HG02840 (cell line): Measurements from ENCODE around the gene CXCL9.
"Not testable (repeated sequence)": the region's sequence is repeated elsewhere in the genome, so short reads cannot be mapped to it uniquely, and the experiment has no call there.

Source experiments
- ATAC-seq: cut with Tn5 transposase; IDR thresholded peaks from one replicate; pipeline ENCODE4 v1.9.1; 2021; ENCODE audit warnings: mild to moderate bottlenecking, moderate library complexity, moderate number of reproducible peaks; ENCODE audit not compliant: unreplicated experiment, low FRiP score

The CXCL9 gene

DNA sequence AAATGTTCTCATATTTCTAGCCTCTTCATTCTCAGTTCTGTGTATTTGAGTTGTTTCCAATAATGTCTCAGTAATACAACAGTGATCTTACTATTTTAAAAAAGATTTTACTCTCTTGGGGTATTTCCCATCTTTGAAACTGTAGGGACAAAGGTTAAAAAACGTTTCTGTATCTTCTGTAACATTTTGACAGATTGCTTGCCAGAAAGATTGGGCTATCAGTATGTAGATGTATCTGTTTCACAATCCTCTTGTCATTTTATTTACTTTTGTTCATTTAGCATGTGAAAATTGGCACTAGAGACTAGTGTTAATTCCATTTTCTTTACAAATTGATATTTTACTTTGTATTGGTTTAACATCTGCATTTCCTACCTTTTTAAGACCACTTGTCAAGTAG lies 6.2 kb upstream of the CXCL9 start:
- ATAC-seq = no peak

DNA sequence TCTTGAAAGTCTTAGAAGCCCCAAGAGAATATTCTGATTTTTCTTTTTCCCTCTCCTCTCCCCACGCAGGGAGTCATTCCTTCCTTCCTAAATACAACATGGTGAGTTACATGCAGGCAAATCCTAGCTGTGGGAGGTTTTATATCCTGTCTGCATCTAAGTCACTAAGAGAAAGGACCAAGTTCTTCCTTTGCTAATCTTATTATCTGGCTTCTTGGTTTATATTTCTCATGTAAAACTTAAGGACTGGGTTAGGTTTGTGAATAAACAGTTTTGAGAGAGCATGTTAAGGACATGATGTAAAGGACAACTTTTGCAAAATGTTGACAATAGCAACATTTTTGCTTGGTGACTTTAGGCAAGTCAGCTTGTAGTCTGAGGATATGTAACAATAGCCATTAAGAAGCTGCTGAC lies 5.1 kb upstream of the CXCL9 start:
- peak; percentile 2 for ATAC-seq

DNA sequence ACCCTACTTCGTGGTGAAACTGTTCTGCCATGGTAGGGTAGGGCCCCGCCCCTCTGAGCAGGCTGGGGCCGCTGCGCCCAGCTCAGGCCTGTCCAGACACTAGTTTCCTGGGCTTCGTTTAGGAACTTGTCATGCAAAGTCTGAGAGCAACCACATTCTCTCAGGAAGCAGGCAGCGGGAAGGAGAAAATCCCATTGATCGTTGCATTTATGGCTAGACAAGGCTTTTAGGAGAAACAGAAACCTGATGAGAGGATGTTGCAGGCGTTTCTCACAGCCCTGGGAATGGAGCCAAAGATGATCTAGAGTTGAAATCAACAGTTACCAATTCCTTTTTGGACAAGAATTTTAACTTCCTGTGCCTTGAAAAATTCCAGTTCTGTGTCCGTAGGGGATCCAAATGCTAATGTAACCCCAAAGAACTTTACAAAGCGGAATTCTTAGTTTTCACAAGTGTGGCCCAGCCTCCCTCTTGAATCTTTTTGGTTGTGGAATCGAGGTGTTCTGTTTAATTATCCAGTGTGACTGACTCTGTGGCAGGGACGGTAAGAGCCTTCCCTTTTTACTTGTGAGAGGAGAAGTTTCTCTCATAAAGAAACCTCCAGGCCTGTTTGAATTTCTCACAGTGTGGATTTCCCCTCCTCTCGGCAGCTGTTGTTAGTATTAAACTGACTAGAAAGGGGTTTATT lies 4.5 kb upstream of the CXCL9 start:
- peak; percentile 59 for ATAC-seq

DNA sequence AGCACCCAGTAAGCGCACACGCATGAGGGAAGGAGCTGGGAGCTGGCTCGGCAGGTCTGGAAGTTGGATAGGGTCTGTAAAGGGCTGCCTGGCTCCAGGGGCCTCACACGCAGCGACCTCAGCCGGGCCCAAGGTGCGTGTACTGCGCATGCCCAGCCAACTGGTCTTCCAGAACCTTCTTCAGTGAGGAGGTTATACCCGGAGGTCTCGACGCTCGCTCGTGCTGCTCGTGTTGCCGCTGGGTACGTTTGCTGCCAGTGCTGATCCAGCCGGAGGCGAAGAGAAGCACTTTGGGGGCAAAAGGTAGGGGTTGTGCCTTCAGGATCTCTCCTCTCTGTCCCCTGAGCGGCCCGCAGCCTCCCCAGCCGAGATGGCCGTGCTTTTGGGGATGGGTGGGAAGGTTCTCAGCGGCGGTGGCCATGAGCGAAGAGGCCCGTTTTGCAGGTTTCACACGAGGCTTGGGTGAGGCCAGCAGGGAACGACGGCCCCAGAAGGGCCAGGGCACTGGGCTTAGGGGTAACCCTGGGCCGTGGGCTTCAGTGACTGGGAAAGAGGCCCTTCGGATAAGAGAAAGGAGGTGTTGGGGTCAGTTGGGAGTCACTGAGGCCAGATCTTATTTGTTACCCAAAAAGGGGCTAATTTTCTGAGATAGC lies 3.8 kb upstream of the CXCL9 start:
- ATAC-seq = no peak

DNA sequence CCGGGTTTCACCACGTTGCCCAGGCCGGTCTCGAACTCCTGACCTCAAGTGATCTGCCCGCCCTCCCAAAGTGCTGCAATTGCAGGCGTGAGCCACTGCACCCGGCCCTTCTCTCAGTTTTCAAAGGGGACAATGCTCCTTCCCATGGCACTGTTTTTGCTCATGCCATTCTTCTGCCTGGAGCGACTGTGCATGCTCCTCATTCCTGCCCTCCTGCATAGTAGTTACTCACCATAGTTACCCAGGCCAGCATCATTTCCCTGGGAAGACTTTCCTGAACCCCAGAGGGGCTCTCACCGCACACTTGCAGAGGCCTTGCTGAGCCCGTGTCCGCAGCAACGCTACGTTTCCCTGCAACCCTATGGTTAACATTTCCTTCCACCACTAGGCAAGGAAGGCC lies 3.3 kb upstream of the CXCL9 start:
- no peak for ATAC-seq

DNA sequence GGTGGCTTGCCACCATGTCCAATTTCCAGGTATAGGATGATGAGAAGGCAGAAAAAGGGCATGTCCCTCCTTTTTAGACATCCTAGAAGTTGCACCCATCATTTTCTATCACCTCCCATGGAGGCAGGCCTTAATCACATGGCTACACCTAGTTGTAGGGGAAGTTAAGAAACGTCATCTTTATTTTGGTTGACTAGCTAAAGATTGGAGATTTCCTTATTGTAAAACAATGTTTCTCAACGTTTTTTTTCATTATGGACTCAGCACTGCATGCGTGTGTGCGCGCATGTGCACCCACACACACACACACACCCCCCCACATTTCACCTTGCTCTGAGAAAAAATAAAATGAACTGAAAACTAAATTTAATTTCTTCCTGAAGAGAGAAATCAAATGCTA lies 2.0 kb upstream of the CXCL9 start:
- ATAC-seq = no peak

DNA sequence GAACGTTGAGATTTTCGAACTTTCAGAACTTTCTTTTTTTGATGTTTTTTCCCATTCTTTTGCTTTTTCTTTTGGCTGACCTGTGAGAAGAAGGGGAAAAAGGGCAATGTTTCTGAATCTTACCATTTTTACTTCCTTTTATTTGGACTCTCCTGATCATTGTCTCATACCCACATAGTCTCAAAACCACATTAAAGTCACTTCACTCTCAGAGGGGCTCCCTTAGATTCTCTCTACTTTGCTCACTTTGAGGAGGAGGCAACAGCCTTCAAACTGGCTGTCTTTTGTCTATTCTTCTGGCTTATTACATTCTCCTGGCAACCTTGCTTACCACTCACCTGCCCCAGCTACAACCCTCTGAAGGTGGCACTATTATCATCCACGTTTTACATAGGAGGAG lies 3.7 kb downstream of the CXCL9 start:
- no peak for ATAC-seq

DNA sequence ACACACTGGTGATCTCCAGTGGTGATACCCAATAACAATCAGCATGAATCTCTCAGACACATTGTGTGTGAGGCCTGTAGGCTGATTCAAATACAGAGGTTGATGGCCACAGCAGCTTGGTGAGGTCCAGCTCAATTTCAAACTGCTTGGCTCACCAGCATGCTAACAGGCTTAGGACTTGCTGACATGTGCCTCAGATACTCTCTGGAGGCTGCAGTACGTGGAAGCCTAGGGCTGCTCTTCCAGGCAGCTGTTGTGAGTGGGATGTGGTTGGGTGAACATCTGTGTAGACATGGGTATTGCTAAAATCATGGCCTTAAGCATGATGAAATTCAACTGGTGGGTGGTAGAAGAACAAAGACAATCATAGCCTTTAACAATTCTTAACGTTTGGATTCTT lies 4.3 kb downstream of the CXCL9 start:
- ATAC-seq = no peak

DNA sequence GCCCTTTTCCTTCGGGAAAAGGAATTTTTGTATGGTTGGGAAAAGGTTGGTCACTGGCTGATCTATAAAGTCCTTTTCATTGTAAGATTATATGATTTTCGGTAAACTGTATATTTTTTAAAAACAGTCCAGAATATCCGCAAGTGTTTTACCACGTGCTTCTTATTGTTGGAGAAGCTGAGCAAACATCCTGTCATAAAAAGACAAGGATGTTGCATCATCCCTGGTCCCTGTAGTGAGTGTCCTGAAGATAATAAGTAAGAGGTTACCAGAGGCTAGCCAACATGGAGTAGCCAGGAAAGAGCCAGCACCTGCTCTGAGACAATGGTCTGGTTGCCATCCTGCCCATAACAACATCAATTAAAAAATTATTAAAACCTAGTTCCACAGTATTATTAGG lies 5.1 kb downstream of the CXCL9 start:
- no peak for ATAC-seq

DNA sequence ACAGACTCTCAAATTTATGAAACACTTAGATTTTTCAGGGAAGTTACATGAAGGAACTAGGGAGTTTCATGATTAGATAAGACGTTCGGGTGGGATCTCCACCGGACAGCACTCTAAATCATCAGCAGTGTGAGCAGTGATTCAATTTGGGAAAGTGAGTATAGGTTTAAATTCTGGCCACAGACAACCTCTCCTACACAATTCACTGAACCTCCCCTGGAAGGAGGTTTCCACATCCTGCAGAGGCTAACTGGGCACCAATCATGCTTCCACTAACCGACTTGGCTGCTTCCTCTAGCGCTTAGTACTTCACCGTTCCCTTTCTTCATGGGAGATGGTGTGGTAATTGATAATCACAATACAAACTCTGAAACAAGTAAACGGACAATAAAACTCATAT lies 5.6 kb downstream of the CXCL9 start:
- ATAC-seq = no peak

DNA sequence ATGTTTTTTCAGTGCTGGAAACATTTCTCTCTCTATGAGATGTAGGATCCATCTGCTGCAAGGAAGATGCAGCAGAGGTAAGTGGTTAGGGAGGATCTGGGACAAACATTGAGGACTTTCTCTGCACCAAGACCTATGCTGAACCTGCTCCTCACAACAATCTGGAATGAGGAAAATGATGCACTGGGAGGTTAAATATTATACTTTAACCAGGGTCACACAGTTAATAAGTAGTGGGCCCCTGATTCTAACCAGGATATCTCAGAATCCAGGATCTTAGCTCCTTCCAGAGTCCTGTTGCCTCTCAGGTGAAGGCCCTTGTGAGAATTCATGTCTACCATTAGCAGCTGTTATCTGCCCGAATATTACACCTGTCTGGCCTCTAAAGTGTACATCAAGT lies 7.0 kb downstream of the CXCL9 start:
- ATAC-seq = no peak

DNA sequence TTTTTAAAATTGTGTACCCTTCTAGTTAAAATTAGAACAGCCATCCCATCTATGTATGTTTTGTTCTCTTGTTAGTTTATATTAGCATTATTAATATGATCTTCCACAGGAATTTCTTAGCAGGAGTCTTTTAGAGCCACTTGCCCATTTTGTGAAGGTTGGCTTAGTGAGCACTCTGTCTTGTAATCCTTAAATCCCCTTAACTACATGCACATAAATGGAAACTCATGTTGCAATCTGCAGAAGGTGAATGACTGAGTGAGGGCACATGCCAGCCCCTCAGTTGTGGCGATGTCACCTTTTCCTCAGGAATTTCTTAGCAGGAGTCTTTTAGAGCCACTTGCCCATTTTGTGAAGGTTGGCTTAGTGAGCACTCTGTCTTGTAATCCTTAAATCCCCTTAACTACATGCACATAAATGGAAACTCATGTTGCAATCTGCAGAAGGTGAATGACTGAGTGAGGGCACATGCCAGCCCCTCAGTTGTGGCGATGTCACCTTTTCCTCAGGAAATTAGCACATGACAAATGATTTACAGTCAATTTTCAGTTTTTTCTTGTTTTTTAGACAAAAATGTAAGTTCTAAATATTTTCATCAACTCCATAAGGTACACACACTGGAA lies 8.7 kb downstream of the CXCL9 start:
- not testable (repeated sequence) for ATAC-seq

DNA sequence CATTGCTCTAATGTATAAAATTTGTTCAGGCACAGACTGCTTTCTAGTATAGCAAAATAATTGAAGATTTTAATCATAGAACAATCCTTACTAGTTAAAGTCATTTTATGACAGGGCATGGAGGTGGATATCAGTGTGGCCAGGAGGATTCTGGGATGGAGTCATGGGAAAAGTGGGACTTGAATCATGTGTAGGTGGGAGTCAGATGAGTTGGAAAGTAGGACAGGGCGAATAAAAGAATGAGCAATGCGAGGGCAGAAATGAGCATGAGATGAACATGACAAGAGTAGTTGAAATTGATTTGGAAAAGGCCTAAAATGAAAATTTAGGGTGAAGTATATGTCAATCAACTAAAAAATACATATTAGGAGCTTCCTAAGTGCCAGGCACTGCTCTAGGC lies 9.4 kb downstream of the CXCL9 start:
- ATAC-seq = no peak

DNA sequence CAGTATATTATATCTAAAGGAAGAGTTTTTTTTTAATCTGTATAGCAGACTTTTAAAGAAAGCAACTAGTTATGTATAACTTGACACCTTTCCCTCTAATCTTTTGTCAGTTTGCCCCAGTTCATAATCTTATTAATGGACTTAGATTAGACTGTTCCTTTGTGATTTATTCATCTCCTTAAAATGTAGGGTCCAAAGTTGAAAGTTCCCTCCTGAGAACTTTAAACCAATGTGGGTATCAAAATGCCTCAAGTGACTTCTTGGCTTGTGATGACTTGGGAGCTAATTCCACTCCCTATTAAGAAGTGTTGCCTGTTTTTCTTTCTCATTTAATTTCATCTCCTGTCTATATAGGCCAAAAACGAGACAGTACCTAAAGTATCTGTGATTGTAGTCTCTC lies 10.2 kb downstream of the CXCL9 start:
- ATAC-seq = no peak

DNA sequence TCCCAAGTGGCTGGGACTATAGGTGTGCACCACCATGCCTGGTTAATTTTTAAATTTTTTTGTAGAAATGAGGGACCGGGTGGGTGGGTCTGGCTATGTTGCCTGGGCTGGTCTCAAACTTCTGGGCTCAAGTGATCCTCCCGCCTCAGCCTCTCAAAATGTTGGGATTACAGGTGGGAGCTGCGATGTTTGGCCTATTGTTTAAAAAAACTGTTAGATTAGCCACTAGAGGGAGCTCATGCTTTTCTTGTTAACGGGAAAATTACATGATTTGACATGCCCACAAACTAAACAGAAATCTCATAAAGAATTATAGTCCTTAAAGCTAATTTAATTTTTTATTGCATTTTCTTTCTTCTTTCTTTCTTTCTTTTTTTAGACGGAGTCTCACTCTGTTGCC lies 11.6 kb downstream of the CXCL9 start:
- no peak for ATAC-seq

DNA sequence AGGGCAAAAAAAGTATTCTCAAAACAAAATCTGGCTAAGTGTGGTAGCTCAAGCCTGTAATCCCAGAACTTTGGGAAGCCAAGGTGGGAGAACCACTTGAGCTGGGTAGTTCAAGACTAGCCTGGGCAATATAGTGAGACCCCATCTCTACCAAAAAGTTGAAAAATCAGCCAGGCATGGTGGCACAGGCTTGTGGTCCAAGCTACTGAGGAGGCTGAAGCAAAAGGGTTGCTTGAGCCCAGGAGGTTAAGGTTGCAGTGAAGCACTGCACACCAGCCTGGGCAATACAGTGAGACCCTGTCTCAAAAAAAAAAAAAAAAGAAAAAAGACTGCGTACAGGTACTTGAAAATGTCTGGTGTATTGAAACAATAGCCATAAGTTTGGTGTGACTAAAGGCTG lies 14.8 kb downstream of the CXCL9 start:
- ATAC-seq = no peak

DNA sequence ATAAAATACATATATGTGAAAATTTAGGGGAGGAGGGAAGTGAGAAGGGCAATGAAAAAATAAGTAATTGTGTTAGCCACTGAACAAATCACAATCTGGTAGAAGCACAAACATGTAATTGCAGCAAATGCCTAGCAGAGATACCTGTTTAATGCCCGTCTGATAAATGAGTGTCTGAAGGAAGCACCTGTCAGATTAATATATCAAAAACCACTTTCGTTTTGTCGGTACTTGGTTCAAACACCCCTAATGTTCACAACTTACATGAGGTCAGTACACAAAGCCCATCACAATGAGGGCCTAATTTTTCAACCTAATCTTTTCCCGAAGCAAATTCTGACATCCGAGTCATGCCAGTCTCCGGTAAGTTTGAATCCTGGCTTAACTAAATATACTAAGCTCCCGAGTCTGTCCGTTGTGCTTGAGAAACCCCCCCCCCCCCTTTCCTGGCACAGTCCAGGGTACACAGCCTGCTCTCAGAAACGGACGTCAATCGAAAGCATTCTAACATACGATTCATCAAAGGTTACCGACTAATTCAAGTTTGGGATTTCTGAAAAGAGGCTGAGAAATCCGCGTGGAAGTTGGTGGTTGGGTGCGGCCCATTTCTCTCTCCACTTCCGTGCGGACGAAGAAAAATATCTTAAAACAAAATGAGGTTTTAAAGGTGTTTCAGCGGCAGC lies 17.3 kb downstream of the CXCL9 start:
- no peak for ATAC-seq

DNA sequence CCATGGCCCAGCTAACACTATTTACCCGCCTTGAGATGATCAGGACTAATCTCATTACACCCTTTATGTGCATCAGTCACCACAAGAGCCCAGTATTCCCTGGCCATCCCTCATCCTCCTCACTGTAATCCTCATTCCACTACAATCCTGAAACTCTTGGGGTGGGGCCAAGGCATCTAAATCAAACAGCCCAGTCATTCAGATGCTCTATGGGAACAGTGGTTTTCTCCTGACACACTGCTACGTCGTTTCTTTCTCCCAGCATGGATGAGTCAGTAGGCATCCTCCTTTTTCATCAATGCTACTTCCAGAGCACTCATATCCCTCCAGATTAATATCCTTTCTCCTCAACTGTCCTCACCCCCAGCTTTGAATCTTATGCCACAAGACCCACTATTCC lies 22.2 kb downstream of the CXCL9 start:
- ATAC-seq = no peak

DNA sequence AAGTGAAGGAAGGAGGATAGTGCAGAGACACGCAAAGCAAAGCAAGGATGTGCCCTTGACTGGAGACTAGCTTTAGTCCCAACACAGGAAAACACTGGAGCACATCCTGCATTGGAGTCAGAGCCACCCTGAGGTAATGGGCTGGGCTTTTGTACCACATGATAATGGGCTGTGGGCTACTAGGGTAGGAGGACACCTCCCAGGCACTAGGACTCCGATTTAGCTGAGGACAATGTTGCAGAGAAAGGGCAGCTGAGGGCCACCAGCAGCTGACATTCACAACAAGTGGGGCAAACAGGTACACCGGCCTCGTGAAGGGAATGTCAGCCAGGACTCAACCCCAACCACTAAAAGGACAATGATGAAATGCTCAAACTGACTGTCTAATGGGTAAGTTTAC lies 26.7 kb downstream of the CXCL9 start:
- ATAC-seq = no peak

DNA sequence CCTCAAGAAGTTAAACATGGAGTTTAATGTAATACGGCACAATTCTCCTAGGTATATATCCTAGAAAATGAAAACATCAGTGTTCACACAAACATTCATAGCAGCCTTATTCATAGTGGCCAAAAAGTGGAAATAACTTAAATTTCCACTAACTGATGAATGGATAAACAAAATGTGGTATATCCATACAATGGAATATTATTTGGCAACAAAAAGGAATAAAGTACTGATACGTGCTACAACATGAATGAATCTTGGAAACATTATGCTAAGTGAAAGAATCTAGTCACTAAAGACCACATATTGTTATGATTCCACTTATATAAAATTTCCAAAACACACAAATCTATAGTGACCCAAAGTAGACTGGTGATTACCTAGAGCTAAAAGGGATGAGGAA lies 31.1 kb downstream of the CXCL9 start:
- ATAC-seq = no peak

DNA sequence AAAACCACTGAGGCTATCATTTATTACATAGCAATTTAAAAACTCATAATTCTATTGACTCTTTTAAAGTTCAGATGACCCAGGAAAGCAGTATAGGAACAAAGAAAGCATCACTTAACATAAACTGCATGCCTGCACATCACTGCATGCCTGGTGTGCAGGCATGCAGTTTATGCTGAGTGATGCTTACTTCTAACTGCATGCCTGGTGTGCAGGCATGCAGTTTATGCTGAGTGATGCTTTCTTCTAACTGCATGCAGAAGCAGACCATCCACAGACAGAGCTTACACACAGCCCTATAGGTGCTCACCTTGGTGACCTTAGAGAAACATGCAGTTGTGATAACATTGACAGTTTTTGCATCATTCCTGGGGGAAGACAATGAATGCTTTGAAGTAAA lies 33.5 kb downstream of the CXCL9 start:
- no peak for ATAC-seq

DNA sequence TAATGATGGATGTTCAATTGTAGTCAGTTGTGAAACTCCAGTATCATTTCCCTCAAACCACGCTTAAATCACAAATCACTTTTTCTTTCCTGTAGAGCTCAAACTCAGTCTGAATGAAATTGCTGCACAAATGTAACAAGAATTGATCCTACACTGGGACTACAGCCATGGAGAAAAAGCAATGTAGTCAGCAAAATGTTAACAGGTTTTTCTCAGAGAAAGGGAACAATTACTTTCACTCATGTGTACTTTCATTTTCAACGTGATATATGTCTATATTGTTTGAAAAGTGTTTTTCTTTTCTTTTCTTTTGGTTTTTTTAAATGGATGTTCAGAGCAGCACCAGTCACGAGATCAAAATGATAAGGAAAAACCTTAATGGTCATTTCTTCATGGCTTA lies 39.2 kb downstream of the CXCL9 start:
- no peak for ATAC-seq
